MM.1S (cell line): ENCODE measurements around the gene CORO1C.

Experiments used
- DNase-seq: peaks from one replicate; pipeline ENCODE4 v3.0.0-alpha.2; 2015
- H2AFZ ChIP-seq: fragments of 300-600 bp; sonication (generic); 2 replicates; pipeline ENCODE4 v1.6.0; 2016; ENCODE audit warnings: antibody characterized with exemption, low read length
- H3F3A ChIP-seq: fragments of 300-600 bp; sonication (generic); 2 replicates; pipeline ENCODE4 v1.6.1; 2016; ENCODE audit warnings: mild to moderate bottlenecking, antibody characterized with exemption, low read length, moderate library complexity, mixed read lengths; ENCODE audit not compliant: insufficient read depth
- H3K27ac ChIP-seq: fragments of 300-600 bp; sonication (generic); 2 replicates; pipeline ENCODE4 v1.5.1; 2016; ENCODE audit warnings: mild to moderate bottlenecking, low read length
- H3K27me3 ChIP-seq: fragments of 300-600 bp; sonication (generic); replicated peaks from 2 replicates; pipeline ENCODE4 v1.6.0; 2016; ENCODE audit warnings: low read length; ENCODE audit not compliant: insufficient read depth
- H3K36me3 ChIP-seq: fragments of 300-600 bp; sonication (generic); replicated peaks from 2 replicates; pipeline ENCODE4 v1.6.1; 2016; ENCODE audit warnings: mild to moderate bottlenecking, low read length, mixed read lengths; ENCODE audit not compliant: insufficient read depth
- H3K4me1 ChIP-seq: fragments of 300-600 bp; sonication (generic); 2 replicates; pipeline ENCODE4 v1.6.1; 2016; ENCODE audit warnings: low read length, mixed read lengths
- H3K4me2 ChIP-seq: fragments of 300-600 bp; sonication (generic); 2 replicates; pipeline ENCODE4 v1.6.0; 2016; ENCODE audit warnings: low read depth, low read length
- H3K4me3 ChIP-seq: fragments of 300-600 bp; sonication (generic); 2 replicates; pipeline ENCODE4 v1.5.1; 2016; ENCODE audit warnings: low read length, mixed read lengths
- H3K79me2 ChIP-seq: fragments of 300-600 bp; sonication (generic); 2 replicates; pipeline ENCODE4 v1.6.1; 2016; ENCODE audit warnings: mixed run types, low read length, mixed read lengths
- H3K9ac ChIP-seq: fragments of 300-600 bp; sonication (generic); 2 replicates; pipeline ENCODE4 v1.6.1; 2016; ENCODE audit warnings: low read length, mixed read lengths
- H3K9me2 ChIP-seq: fragments of 300-600 bp; sonication (generic); replicated peaks from 2 replicates; pipeline ENCODE4 v1.6.1; 2016; ENCODE audit warnings: mild to moderate bottlenecking, low read length, mixed read lengths; ENCODE audit not compliant: insufficient read depth
- H3K9me3 ChIP-seq: fragments of 300-600 bp; sonication (generic); replicated peaks from 2 replicates; pipeline ENCODE4 v1.6.1; 2016; ENCODE audit warnings: mild to moderate bottlenecking, low read length, mixed read lengths; ENCODE audit not compliant: insufficient read depth
- H4K20me1 ChIP-seq: fragments of 300-600 bp; sonication (generic); 2 replicates; pipeline ENCODE4 v1.6.1; 2016; ENCODE audit warnings: mild to moderate bottlenecking, low read length, moderate library complexity, mixed read lengths; ENCODE audit not compliant: insufficient read depth
- EZH2 ChIP-seq: fragments of 300-600 bp; sonication (generic); optimal IDR thresholded peaks from 2 replicates; pipeline ENCODE3; 2017; ENCODE audit warnings: low read depth, mild to moderate bottlenecking, antibody characterized with exemption, low read length, mixed read lengths
- EZH2phosphoT487 ChIP-seq: fragments of 300-600 bp; sonication (generic); IDR thresholded peaks from 2 replicates; pipeline ENCODE4 v1.6.1; 2018; ENCODE audit warnings: antibody characterized with exemption, low read length
- TF ChIP-seq, protein P1 (sequence below): fragments of 300-600 bp; sonication (generic); IDR thresholded peaks from 2 replicates; pipeline ENCODE4 v1.5.1; 2016; ENCODE audit warnings: antibody characterized with exemption, low read length, mixed read lengths

Gene CORO1C

DNA sequence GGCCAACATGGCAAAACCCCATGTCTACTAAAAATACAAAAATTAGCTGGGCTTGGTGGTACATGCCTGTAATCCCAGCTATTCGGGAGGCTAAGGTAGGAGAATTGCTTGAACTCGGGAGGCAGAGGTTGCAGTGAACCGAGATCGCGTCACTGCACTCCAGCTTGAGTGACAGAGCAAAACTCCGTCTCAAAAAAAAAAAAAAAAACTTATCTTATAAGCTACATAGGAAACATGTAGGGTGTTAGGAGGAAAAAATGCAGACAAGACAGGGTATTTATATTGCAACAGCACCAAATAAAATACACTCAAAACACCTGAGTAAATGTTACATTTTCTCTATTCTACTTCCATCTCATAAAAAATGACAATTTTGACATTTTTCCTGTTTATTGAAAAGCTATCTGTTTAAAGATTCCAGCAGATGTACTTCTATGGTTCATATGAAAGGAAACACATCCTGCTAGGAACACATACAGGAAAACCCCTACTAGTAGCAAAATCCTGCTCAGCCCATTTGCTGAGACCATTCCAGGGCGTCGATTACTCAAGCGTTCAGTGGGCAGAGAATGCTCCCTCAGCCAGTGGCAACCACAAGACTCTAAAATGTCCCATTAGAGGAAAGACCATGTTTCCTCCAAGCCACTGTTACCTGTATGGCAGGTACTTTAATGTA lies 19.7 kb downstream of the CORO1C start:
- Histone ChIP-seq H3F3A (no peaks in the 10 kb centered on the region), H3K4me2 (no peak overlapping the region), H3K27me3 (no peaks in the 10 kb centered on the region), H3K9me3 (no peaks in the 10 kb centered on the region), H4K20me1 (peaks cover 6% of the 10 kb centered on the region; the same call in 1 of the 2 replicates), H3K79me2 (peaks cover 100% of the 10 kb centered on the region), H2AFZ (no peak overlapping the region), H3K4me1 (peaks cover 24% of the 10 kb centered on the region), H3K36me3 (no peaks in the 10 kb centered on the region), H3K4me3 (no peak overlapping the region), H3K27ac (no peak overlapping the region; the same call in 1 of the 2 replicates), H3K9me2 (no peaks in the 10 kb centered on the region), H3K9ac (no peak overlapping the region)
- TF ChIP-seq, protein P1, sequence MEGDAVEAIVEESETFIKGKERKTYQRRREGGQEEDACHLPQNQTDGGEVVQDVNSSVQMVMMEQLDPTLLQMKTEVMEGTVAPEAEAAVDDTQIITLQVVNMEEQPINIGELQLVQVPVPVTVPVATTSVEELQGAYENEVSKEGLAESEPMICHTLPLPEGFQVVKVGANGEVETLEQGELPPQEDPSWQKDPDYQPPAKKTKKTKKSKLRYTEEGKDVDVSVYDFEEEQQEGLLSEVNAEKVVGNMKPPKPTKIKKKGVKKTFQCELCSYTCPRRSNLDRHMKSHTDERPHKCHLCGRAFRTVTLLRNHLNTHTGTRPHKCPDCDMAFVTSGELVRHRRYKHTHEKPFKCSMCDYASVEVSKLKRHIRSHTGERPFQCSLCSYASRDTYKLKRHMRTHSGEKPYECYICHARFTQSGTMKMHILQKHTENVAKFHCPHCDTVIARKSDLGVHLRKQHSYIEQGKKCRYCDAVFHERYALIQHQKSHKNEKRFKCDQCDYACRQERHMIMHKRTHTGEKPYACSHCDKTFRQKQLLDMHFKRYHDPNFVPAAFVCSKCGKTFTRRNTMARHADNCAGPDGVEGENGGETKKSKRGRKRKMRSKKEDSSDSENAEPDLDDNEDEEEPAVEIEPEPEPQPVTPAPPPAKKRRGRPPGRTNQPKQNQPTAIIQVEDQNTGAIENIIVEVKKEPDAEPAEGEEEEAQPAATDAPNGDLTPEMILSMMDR = no peak
- TF ChIP-seq EZH2phosphoT487 (no peak), EZH2 (no peak)
- DNase-seq = no peak

DNA sequence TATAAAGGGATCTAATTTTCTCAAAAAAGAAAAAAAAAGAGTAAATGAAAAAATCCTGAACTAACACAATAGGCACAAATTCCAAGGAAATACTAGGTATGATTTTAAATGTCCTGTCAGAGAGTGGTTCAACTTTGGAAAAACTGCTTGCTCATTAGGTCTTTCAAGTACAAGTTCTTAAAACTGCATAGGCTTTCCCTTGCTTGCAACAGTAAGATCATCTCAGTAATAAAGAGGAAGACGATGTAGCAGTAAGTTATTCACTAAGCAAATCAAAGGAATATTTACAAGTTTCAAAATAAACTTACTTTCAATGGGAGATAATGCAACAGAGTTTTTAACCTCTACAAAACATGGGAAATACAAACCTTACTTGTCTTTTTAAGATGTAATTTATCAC lies 21.6 kb downstream of the CORO1C start:
- no peaks in the 10 kb centered on the region for H3K27me3 ChIP-seq
- peaks cover 100% of the 10 kb centered on the region for H3K79me2 ChIP-seq
- H3K4me2 ChIP-seq = no peak overlapping the region
- no peaks in the 10 kb centered on the region for H3K9me2 ChIP-seq
- H3K9ac ChIP-seq = no peak overlapping the region
- TF ChIP-seq EZH2phosphoT487 (no peak), EZH2 (no peak)
- TF ChIP-seq, protein P1 = no peak
- no peak for DNase-seq
- no peaks in the 10 kb centered on the region for H3K36me3 ChIP-seq
- H3K27ac ChIP-seq = no peak overlapping the region
- H3K4me3 ChIP-seq = no peak overlapping the region
- H4K20me1 ChIP-seq = peaks cover 6% of the 10 kb centered on the region; the same call in 1 of the 2 replicates
- H3K4me1 ChIP-seq = peaks cover 18% of the 10 kb centered on the region
- H3F3A ChIP-seq = no peaks in the 10 kb centered on the region
- no peak overlapping the region for H2AFZ ChIP-seq
- no peaks in the 10 kb centered on the region for H3K9me3 ChIP-seq

DNA sequence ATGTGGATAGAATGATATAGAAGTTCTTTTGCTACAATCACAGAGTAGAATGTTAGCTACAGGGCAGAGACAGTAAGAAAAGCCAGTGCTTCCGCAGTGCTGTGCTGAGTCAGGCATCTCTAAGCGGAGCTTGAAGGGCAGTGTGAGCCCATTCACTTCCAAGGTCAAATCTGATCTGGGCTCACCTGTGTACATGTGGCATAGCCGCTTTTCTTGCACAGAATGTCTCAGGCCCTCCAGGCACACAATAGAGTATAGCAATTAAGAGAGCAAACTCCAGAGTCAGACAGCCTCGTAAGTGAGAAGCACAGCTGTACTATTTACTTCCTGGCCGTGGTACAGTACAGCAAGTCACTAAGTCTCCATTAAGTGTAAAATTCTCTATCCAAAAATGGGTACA lies 26.8 kb downstream of the CORO1C start:
- Histone ChIP-seq H3K27me3 (no peaks in the 10 kb centered on the region), H3F3A (no peaks in the 10 kb centered on the region), H3K9me3 (no peaks in the 10 kb centered on the region), H3K27ac (peak overlapping the region; percentile 36), H2AFZ (no peak overlapping the region), H4K20me1 (no peaks in the 10 kb centered on the region; the same call in 1 of the 2 replicates), H3K9ac (no peak overlapping the region), H3K9me2 (no peaks in the 10 kb centered on the region), H3K4me3 (no peak overlapping the region), H3K79me2 (peaks cover 100% of the 10 kb centered on the region), H3K4me1 (no peaks in the 10 kb centered on the region), H3K36me3 (peaks cover 9% of the 10 kb centered on the region; the same call in 1 of the 2 replicates), H3K4me2 (no peak overlapping the region; the same call in 1 of the 2 replicates)
- TF ChIP-seq, protein P1 = no peak
- TF ChIP-seq EZH2phosphoT487 = no peak
- DNase-seq = peak; percentile 41
